B cell (primary cell): ENCODE measurements around the gene NDC80. TPM values are rescaled to one million over a fixed set of nuclear protein-coding genes. Genes with fewer than 3 reads are reported as not detected.

Experiments used
- ATAC-seq: fragments of 200-7000 bp; cut with Tn5 transposase; one replicate; pipeline ENCODE4 v1.10.0; 2021; ENCODE audit warnings: low read depth, mild to moderate bottlenecking, moderate number of reproducible peaks, moderate library complexity
- CTCF ChIA-PET: fragments of 350-600 bp; sonication (Branson Sonifier 250); formaldehyde crosslinking; loops from one replicate; lab custom pipeline; 2021; ENCODE audit warnings: antibody characterized with exemption, inconsistent platforms; lab: Charles Lee
- POLR2A ChIA-PET: fragments of 350-600 bp; sonication (Branson Sonifier 250); formaldehyde crosslinking; loops from one replicate; lab custom pipeline; 2021; ENCODE audit warnings: antibody characterized with exemption; lab: Charles Lee
- DNase-seq: peaks from one replicate; pipeline ENCODE4 v3.0.0; 2013
- H2AFZ ChIP-seq: 2 replicates; pipeline ENCODE4 v1.6.1; 2012; ENCODE audit warnings: mild to moderate bottlenecking, low read depth, low read length; ENCODE audit not compliant: insufficient read depth, poor library complexity, severe bottlenecking
- H3K27ac ChIP-seq, 2 donors: 1 replicate in 1 of 2; 2 replicates in 1 of 2; pipeline ENCODE4 v1.5.1; 2012 to 2013; ENCODE audit warnings: low read length in 2 of 2, mild to moderate bottlenecking in 2 of 2, moderate library complexity in 1 of 2
- H3K27me3 ChIP-seq, 4 experiments: fragments of 200-600 bp in 1 of 4; sonication (generic) in 1 of 4; replicated peaks in 1 of 4; 1 replicate in 2 of 4; 2 replicates in 2 of 4; pipeline versions ENCODE4 v1.6.1 to v1.7.0; 2013 to 2016; ENCODE audit warnings: low read length in 3 of 4, mild to moderate bottlenecking in 2 of 4, mixed read lengths in 1 of 4, moderate library complexity in 1 of 4; ENCODE audit not compliant: insufficient read depth in 4 of 4, control insufficient read depth in 3 of 4; ENCODE audit errors: control extremely low read depth in 1 of 4
- H3K36me3 ChIP-seq, 2 experiments: replicated peaks in 1 of 2; 1 replicate in 1 of 2; 2 replicates in 1 of 2; pipeline versions ENCODE4 v1.6.1 to v1.7.1; 2013; ENCODE audit warnings: low read length in 1 of 2; ENCODE audit not compliant: insufficient read depth in 2 of 2, control insufficient read depth in 1 of 2; ENCODE audit errors: control extremely low read depth in 1 of 2, extremely low read depth in 1 of 2
- H3K4me1 ChIP-seq, 2 donors: fragments of 200-600 bp in 1 of 2; sonication (generic) in 1 of 2; 1 replicate in 1 of 2; 2 replicates in 1 of 2; pipeline versions ENCODE4 v1.5.1 to v1.6.1; 2013 to 2017; ENCODE audit warnings: low read length in 2 of 2; ENCODE audit not compliant: control insufficient read depth in 2 of 2, insufficient read depth in 2 of 2
- H3K4me2 ChIP-seq: replicated peaks from 2 replicates; pipeline ENCODE3; 2012; ENCODE audit warnings: mild to moderate bottlenecking, low read depth, low read length; ENCODE audit not compliant: poor library complexity, severe bottlenecking
- H3K4me3 ChIP-seq, 5 experiments: fragments of 200-600 bp in 1 of 5; sonication (generic) in 1 of 5; 1 replicate in 3 of 5; 2 replicates in 2 of 5; pipeline versions ENCODE4 v1.5.1 to v1.7.0; 2011 to 2016; ENCODE audit warnings: low read length in 4 of 5, mild to moderate bottlenecking in 4 of 5, low read depth in 2 of 5, control low read depth in 1 of 5, moderate library complexity in 1 of 5; ENCODE audit not compliant: insufficient read depth in 1 of 5; ENCODE audit errors: control extremely low read depth in 1 of 5, extremely low read depth in 1 of 5
- H3K79me2 ChIP-seq: fragments of 200-600 bp; sonication (generic); one replicate; pipeline ENCODE4 v1.6.0; 2016; ENCODE audit warnings: low read length; ENCODE audit not compliant: control insufficient read depth, insufficient read depth
- H3K9ac ChIP-seq: fragments of 200-600 bp; sonication (generic); 2 replicates; pipeline ENCODE4 v1.6.1; 2017; ENCODE audit warnings: mild to moderate bottlenecking, low read length, moderate library complexity
- H3K9me3 ChIP-seq, 3 donors: one replicate each; pipeline versions ENCODE4 v1.6.1 to v1.7.1; 2013; ENCODE audit warnings: low read length in 2 of 3; ENCODE audit not compliant: control insufficient read depth in 2 of 3, insufficient read depth in 1 of 3; ENCODE audit errors: control extremely low read depth in 1 of 3
- H4K20me1 ChIP-seq: 2 replicates; pipeline ENCODE4 v1.6.0; 2012; ENCODE audit warnings: mild to moderate bottlenecking, low read length; ENCODE audit not compliant: insufficient read depth, control insufficient read depth, poor library complexity, severe bottlenecking
- H3K27ac Mint-ChIP-seq: one replicate; pipeline ENCODE4 v1.8.0; 2021; ENCODE audit warnings: mixed read lengths
- H3K27me3 Mint-ChIP-seq: one replicate; pipeline ENCODE4 v1.8.0; 2021; ENCODE audit warnings: mixed read lengths
- H3K4me1 Mint-ChIP-seq: one replicate; pipeline ENCODE4 v1.8.0; 2021; ENCODE audit warnings: mixed read lengths
- H3K4me3 Mint-ChIP-seq: one replicate; pipeline ENCODE4 v1.8.0; 2021; ENCODE audit warnings: mixed read lengths
- H3K9me3 Mint-ChIP-seq: one replicate; pipeline ENCODE4 v1.8.0; 2022; ENCODE audit warnings: mixed read lengths; ENCODE audit not compliant: insufficient read depth
- CTCF ChIP-seq: fragments of 200-600 bp; IDR thresholded peaks from one replicate; pipeline ENCODE4 v1.8.0; 2022; ENCODE audit warnings: antibody characterized with exemption, mild to moderate bottlenecking
- EZH2 ChIP-seq: IDR thresholded peaks from 2 replicates; pipeline ENCODE4 v1.6.1; 2012; ENCODE audit warnings: borderline replicate concordance, low read depth, mild to moderate bottlenecking, moderate library complexity, low read length; ENCODE audit not compliant: insufficient read depth, poor library complexity, severe bottlenecking
- WGBS: methylation state at CpG from one replicate; pipeline ENCODE4 v1.1.5; 2013; ENCODE audit warnings: missing lambda C conversion rate; ENCODE audit not compliant: insufficient coverage; 5-methylcytosine and 5-hydroxymethylcytosine counted together
- intact Hi-C: fragments of 100-400 bp; cut with micrococcal nuclease; formaldehyde crosslinking; loops from one replicate; pipeline ENCODE4 v1.10.0; 2022
- polyA plus RNA-seq: library from polyadenylated mRNA; depleted of rRNA; stranded (reverse); fragments of >200 nt; gene quantifications from 2 replicates; pipeline ENCODE4 v1.2.3, GENCODE V29; 2012
- total RNA-seq, 2 donors: library from RNA; stranded (reverse); fragments of 120-200 nt in 1 of 2; gene quantifications; 1 replicate in 1 of 2; 2 replicates in 1 of 2; pipeline versions ENCODE4 v1.2.3 to v1.2.4, GENCODE V29; 2013 to 2022

The NDC80 gene
- total and polyA plus RNA-seq, 2 donors (not counting 1 experiment from before 2014, with no cell fraction given): 1.3 to 3.9 TPM

GRCh38 chr18:2537296-2537695 lies 34.1 kb upstream of the NDC80 start:
- Mint-ChIP-seq H3K27me3 (no peaks in the 10 kb centered on the region), H3K4me1 (peaks cover 35% of the 10 kb centered on the region), H3K9me3 (no peaks in the 10 kb centered on the region), H3K27ac (no peak overlapping the region), H3K4me3 (no peak overlapping the region)
- ChIA-PET POLR2A (no interaction called here), CTCF (interaction anchor here (0.8 to 1.1 kb wide), 5 partner anchors 10 to 956 kb away, joined by 3 to 4 read pairs (median 4); no protein-coding TSS in a partner anchor)
- Histone ChIP-seq H3K4me1 (peaks cover 25 to 28% of the 10 kb centered on the region in 2 donors), H3K27ac (no peak overlapping the region), H3K9ac (no peak overlapping the region), H3K36me3 (peaks cover 2 to 6% of the 10 kb centered on the region in 2 experiments), H3K79me2 (no peaks in the 10 kb centered on the region), H3K4me2 (no peak overlapping the region), H3K9me3 (peaks cover 0 to 3% (median 0%) of the 10 kb centered on the region in 3 donors), H3K4me3 (no peak overlapping the region), H2AFZ (no peak overlapping the region), H3K27me3 (no peaks in the 10 kb centered on the region), H4K20me1 (no peaks in the 10 kb centered on the region)
- intact Hi-C loops: no loop called here
- TF ChIP-seq CTCF (no peak), EZH2 (no peak)
- ATAC-seq (no peak), DNase-seq (no peak)
- no CpG with 5 or more reads among the region's 3 CpGs for WGBS

- Histone ChIP-seq H4K20me1 (no peaks in the 10 kb centered on the region), H3K9me3 (no peaks in the 10 kb centered on the region), H3K79me2 (no peaks in the 10 kb centered on the region), H3K27ac (no peak overlapping the region), H3K27me3 (no peaks in the 10 kb centered on the region), H3K4me2 (no peak overlapping the region), H3K36me3 (peaks cover 2 to 6% of the 10 kb centered on the region in 2 experiments), H3K4me1 (peaks cover 28 to 30% of the 10 kb centered on the region in 2 donors), H3K9ac (no peak overlapping the region), H2AFZ (no peak overlapping the region), H3K4me3 (no peak overlapping the region)
- TF ChIP-seq CTCF: no peak
- H3K4me1 Mint-ChIP-seq: peaks cover 36% of the 10 kb centered on the region
- H3K9me3 Mint-ChIP-seq: no peaks in the 10 kb centered on the region
- CTCF ChIA-PET: no interaction called here
- intact Hi-C loops: no loop called here
- no peak overlapping the region for H3K4me3 Mint-ChIP-seq
- no peaks in the 10 kb centered on the region for H3K27me3 Mint-ChIP-seq
- DNase-seq (no peak), ATAC-seq (no peak)
- POLR2A ChIA-PET: interaction anchor here (0.6 kb wide), 1 partner anchor 14 kb away, joined by 4 read pairs; no protein-coding TSS in a partner anchor
- 86% methylated on average over 1 of the region's 1 CpG for WGBS
- H3K27ac Mint-ChIP-seq: no peak overlapping the region
These were observed 33.1 kb upstream of the NDC80 start for GRCh38 chr18:2538236-2538635.
